HEK293T (cell line): ENCODE data around the gene FGF14.

Source experiments
- CTCF ChIA-PET: fragments of 350-600 bp; formaldehyde crosslinking; extraction: SDS; loops from one replicate; lab custom pipeline; 2021; ENCODE audit warnings: antibody characterized with exemption, inconsistent platforms; lab: Yijun Ruan, JAX
- POLR2A ChIA-PET: fragments of 350-600 bp; formaldehyde crosslinking; extraction: SDS; loops from one replicate; lab custom pipeline; 2020; ENCODE audit warnings: antibody characterized with exemption, inconsistent platforms; lab: Yijun Ruan, JAX
- DNase-seq: peaks from one replicate; pipeline ENCODE4 v3.0.0; 2012; ENCODE audit warnings: mixed read lengths; ENCODE audit errors: extremely low spot score
- ARNT ChIP-seq: fragments of 450-650 bp; IDR thresholded peaks from 2 replicates; pipeline ENCODE4 v1.6.1; 2017; ENCODE audit warnings: mild to moderate bottlenecking
- BHLHE40 ChIP-seq: fragments of 450-650 bp; IDR thresholded peaks from 2 replicates; pipeline ENCODE4 v1.6.1; 2016; ENCODE audit warnings: mild to moderate bottlenecking, moderate library complexity, borderline replicate concordance
- CTBP1 ChIP-seq: fragments of 450-650 bp; IDR thresholded peaks from 2 replicates; pipeline ENCODE4 v1.6.1; 2016; ENCODE audit warnings: borderline replicate concordance
- ELF4 ChIP-seq: fragments of 450-650 bp; IDR thresholded peaks from 2 replicates; pipeline ENCODE4 v1.6.1; 2017; ENCODE audit warnings: antibody characterized with exemption
- FOXA1 ChIP-seq: fragments of 450-650 bp; IDR thresholded peaks from 2 replicates; pipeline ENCODE4 v1.6.1; 2016; ENCODE audit warnings: mild to moderate bottlenecking
- FOXK2 ChIP-seq: fragments of 450-650 bp; IDR thresholded peaks from 2 replicates; pipeline ENCODE4 v1.6.1; 2016; ENCODE audit warnings: mild to moderate bottlenecking
- FOXM1 ChIP-seq: fragments of 450-650 bp; IDR thresholded peaks from 2 replicates; pipeline ENCODE4 v1.6.1; 2017; ENCODE audit warnings: mild to moderate bottlenecking, borderline replicate concordance
- HDGF ChIP-seq: fragments of 450-650 bp; IDR thresholded peaks from 2 replicates; pipeline ENCODE4 v1.6.1; 2017; ENCODE audit warnings: antibody characterized with exemption, borderline replicate concordance
- L3MBTL2 ChIP-seq: fragments of 450-650 bp; conservative IDR thresholded peaks from 2 replicates; pipeline ENCODE4 v1.6.1; 2016; ENCODE audit warnings: mild to moderate bottlenecking
- LEF1 ChIP-seq: fragments of 450-650 bp; IDR thresholded peaks from 2 replicates; pipeline ENCODE4 v1.6.1; 2017; ENCODE audit warnings: mild to moderate bottlenecking, borderline replicate concordance
- NFRKB ChIP-seq: fragments of 450-650 bp; IDR thresholded peaks from 2 replicates; pipeline ENCODE4 v1.6.1; 2016; ENCODE audit warnings: mild to moderate bottlenecking, moderate library complexity
- PKNOX1 ChIP-seq: fragments of 450-650 bp; IDR thresholded peaks from 2 replicates; pipeline ENCODE4 v1.6.1; 2016
- SP1 ChIP-seq: fragments of 450-650 bp; IDR thresholded peaks from 2 replicates; pipeline ENCODE4 v1.6.1; 2017
- SUZ12 ChIP-seq: fragments of 450-650 bp; IDR thresholded peaks from 2 replicates; pipeline ENCODE4 v1.6.1; 2016; ENCODE audit warnings: mild to moderate bottlenecking
- TARDBP ChIP-seq: fragments of 450-650 bp; IDR thresholded peaks from 2 replicates; pipeline ENCODE4 v1.6.1; 2016
- ZNF384 ChIP-seq: fragments of 450-650 bp; IDR thresholded peaks from 2 replicates; pipeline ENCODE4 v1.6.1; 2016

FGF14 gene

GRCh38 chr13:102261809-102262208 lies 140.0 kb downstream of the FGF14 start:
- CTCF ChIA-PET, result no interaction called here
- no peak for DNase-seq
- POLR2A ChIA-PET, result no interaction called here

DNA sequence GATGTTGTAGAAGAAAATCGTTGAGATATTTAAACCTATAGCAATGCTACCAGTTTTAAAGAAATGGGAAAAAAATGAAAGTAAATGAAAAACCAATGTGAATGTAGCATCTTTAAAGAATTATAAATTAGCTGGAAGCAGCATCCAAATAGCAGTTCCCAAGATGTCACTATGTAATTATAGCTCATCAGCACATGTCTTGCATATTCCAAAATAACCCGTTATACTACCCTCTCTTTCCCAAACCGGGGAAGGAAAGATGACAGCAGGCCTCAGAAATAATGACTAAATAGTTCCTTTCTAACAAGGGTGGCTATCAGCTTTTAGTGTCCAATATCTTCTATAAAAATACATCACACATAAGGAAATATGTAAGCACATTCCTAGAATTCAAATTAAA lies 140.5 kb downstream of the FGF14 start:
- ChIA-PET POLR2A (no interaction called here), CTCF (no interaction called here)
- no peak for TF ChIP-seq FOXA1
- no peak for TF ChIP-seq PKNOX1
- no peak for TF ChIP-seq ZNF384
- no peak for TF ChIP-seq LEF1
- TF ChIP-seq ARNT, result no peak
- TF ChIP-seq FOXK2, result no peak
- no peak for DNase-seq

More at GRCh38 chr13:102261809-102262208, 140.0 kb downstream of the FGF14 start:
- TF ChIP-seq FOXK2, result no peak
- no peak for TF ChIP-seq NFRKB
- no peak for TF ChIP-seq FOXA1
- no peak for TF ChIP-seq L3MBTL2
- no peak for TF ChIP-seq TARDBP
- TF ChIP-seq ZNF384, result no peak
- no peak for TF ChIP-seq SUZ12

DNA sequence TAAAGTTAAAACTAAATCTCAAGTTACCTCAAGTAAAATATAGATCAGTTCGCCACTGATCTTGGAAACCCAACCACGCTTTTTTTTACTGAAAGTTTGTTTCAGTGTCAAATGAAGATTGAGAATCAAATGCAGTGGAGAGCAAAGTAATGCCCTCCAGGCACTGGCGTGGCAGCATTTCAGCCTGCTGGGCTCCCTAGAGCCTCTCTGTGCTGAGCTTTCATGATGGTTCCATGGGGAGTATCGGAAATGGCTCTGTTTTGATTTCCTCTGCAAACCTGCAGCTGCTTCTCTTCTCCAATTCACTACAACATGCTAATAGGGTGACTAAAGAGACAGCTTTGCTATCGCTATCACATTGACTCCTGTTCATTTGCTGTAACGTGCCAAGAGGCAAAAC lies 141.6 kb downstream of the FGF14 start:
- POLR2A ChIA-PET, result no interaction called here
- no peak for DNase-seq
- CTCF ChIA-PET, result no interaction called here
- TF ChIP-seq SP1, result no peak
- TF ChIP-seq FOXA1, result no peak
- no peak for TF ChIP-seq NFRKB
- no peak for TF ChIP-seq ZNF384
- no peak for TF ChIP-seq L3MBTL2
- TF ChIP-seq ARNT, result no peak
- TF ChIP-seq ELF4, result no peak
- no peak for TF ChIP-seq LEF1
- no peak for TF ChIP-seq BHLHE40
- no peak for TF ChIP-seq FOXK2

DNA sequence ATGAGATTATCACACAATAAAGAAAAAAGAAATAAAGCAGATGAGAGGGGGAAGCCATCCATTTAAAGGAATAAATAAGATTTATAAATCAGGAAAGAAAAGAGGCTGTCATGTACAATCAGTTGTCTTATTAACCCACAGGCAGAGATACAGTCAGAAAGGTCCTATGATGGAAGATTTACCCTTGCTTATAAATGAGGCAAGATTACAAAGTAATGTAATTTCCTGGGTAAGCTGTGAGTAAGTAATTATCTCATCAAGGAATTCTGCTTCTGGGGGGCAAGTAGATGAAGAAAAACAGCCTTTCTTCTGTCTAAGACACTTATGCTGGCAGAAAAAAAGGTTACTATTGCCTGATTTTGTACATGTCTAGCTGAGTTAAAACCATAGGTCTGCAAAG lies 146.4 kb downstream of the FGF14 start:
- CTCF ChIA-PET, result no interaction called here
- TF ChIP-seq FOXK2, result no peak
- no peak for TF ChIP-seq TARDBP
- TF ChIP-seq PKNOX1, result no peak
- no peak for TF ChIP-seq FOXM1
- no peak for TF ChIP-seq CTBP1
- TF ChIP-seq HDGF, result no peak
- no peak for TF ChIP-seq SP1
- POLR2A ChIA-PET, result no interaction called here
- DNase-seq, result no peak

DNA sequence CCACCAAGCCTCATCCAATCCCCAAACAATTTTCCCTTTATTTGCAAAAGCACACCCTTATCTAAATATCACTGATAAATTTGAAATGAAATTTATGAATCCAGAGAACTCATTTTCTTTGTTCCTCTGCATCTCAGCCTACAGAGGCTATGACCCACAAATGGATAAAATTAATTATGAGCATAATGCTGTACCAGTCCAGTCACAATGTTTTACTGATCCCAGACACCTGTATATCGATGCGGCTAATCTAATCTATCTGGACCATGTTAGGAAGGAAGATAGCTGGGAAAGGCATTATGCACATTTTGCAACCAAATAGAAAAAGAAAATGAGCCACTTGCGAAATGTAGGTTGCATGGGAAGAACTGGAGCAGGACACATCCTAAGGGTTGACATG lies 150.0 kb downstream of the FGF14 start:
- DNase-seq, result no peak
- TF ChIP-seq L3MBTL2, result no peak
- TF ChIP-seq FOXK2, result no peak
- no peak for TF ChIP-seq PKNOX1
- no peak for TF ChIP-seq BHLHE40
- TF ChIP-seq NFRKB, result no peak
- TF ChIP-seq LEF1, result no peak
- ChIA-PET POLR2A (no interaction called here), CTCF (no interaction called here)

DNA sequence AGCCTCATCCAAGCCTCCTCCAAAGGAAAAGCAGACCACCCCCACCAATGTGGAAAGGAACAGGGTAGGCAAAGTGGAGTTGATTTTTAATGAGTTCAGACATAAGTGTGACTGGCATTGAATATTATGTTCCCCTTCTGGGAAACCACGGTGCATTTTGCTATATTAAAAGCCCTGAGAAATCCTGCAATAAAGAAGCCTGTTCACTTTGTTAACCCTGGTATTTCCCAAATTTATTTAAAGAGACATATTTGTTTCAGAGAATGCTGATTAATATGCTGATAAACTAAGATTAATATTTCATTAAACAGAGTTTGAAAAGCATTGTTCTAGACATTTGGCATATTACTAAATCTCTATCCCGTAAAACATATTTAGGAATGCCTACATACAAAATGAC lies 151.4 kb downstream of the FGF14 start:
- DNase-seq, result no peak
- POLR2A ChIA-PET, result no interaction called here
- CTCF ChIA-PET, result no interaction called here
- TF ChIP-seq ARNT (no peak), CTBP1 (no peak), LEF1 (no peak), FOXM1 (no peak), PKNOX1 (no peak), ZNF384 (no peak), FOXA1 (no peak), NFRKB (no peak), FOXK2 (no peak), L3MBTL2 (no peak), BHLHE40 (no peak)

DNA sequence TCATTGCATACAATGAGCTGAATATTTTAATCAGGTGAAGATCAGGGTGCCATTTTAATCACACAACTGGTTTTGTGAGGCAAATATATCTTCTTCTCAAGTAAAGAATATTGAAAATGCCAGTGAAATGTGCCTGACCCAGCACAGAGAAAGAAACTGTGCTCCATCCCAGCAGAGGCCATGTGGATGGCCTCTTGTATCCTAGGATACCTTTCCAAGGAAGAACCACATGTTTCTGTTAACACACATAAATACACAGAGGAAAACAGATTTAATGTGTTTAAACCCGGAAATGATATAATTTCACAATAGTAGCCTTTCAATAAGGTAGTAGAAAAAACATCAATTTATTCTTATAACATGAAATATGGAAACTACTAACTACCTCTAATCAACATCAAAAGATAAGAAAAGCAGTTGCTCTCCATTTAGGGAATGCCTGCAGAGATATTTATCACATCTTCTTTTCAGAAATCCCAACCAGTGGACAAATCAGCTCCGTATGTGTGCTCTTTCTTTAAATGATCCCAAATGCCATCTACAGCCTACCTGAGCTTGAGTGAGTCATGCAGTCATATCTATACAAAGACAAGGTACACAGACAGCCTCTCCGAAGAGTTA lies 157.1 kb downstream of the FGF14 start:
- TF ChIP-seq SP1 (no peak), BHLHE40 (no peak), ARNT (no peak), HDGF (no peak), ZNF384 (no peak), CTBP1 (no peak), FOXK2 (no peak), NFRKB (no peak), TARDBP (no peak), FOXA1 (no peak), FOXM1 (no peak), L3MBTL2 (no peak), LEF1 (no peak)
- ChIA-PET CTCF (no interaction called here), POLR2A (no interaction called here)
- DNase-seq, result no peak
